ENCODE measurements around the gene RALY.

DNA sequence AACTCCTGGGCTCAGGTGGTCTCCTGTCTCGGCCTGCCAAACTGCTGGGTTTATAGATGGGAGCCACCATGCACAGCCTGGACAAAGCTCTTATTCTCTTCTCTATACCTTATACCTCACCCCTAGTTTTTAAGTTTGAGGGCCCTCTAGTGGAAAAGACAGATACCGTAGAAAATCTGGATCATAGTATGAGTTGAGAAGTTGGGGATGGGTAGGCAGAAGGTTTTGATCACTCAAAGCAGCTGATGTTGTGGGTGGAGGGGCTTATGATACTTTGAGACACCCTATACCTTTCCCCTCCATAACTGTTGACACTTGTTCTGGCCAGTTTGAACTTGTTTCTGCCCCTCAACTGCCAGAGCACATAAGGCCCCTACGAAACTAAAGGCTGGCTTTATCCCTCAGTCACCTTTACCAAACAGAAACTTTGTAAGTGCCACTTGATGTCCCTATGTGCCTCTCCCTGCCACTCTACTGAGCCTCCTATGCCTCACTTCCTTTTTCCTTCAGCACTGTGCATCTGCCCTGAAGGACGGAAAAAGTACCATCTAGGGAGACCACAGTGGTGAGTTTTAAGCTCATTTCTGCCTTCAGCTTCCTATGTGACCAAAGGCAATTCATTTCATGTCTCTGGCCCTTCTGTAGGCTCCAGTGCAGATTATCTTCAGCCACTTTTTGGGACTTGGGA, 28.6 kb downstream of the RALY start:
- TF ChIP-seq POLR2A (IDR thresholded peaks at IDR 0.05; ENCODE audit: low read depth, low read length) (no peak), POLR2AphosphoS5 (IDR thresholded peaks at IDR 0.05; ENCODE audit: low read depth, low read length) (no peak), TAF1 (IDR thresholded peaks at IDR 0.05; ENCODE audit: low read depth, low read length) (no peak), PAX5 (IDR thresholded peaks at IDR 0.05; ENCODE audit: insufficient read depth, low read length, severe bottlenecking) (no peak), SPI1 (IDR thresholded peaks at IDR 0.05; ENCODE audit: low read depth, low read length) (peak; percentile 82)

Data from GM12891 (cell line).